C4-2B (cell line): ENCODE results near the gene SUMF1.

ENCODE experiments used
- ZFX ChIP-seq: fragments of 450-650 bp; IDR thresholded peaks from 2 replicates; pipeline ENCODE4 v1.6.1; 2017
- TF ChIP-seq, protein P1 (sequence below): fragments of 450-650 bp; conservative IDR thresholded peaks from 2 replicates; pipeline ENCODE4 v1.5.1; 2017; ENCODE audit warnings: mild to moderate bottlenecking

- TF ChIP-seq, protein P1, sequence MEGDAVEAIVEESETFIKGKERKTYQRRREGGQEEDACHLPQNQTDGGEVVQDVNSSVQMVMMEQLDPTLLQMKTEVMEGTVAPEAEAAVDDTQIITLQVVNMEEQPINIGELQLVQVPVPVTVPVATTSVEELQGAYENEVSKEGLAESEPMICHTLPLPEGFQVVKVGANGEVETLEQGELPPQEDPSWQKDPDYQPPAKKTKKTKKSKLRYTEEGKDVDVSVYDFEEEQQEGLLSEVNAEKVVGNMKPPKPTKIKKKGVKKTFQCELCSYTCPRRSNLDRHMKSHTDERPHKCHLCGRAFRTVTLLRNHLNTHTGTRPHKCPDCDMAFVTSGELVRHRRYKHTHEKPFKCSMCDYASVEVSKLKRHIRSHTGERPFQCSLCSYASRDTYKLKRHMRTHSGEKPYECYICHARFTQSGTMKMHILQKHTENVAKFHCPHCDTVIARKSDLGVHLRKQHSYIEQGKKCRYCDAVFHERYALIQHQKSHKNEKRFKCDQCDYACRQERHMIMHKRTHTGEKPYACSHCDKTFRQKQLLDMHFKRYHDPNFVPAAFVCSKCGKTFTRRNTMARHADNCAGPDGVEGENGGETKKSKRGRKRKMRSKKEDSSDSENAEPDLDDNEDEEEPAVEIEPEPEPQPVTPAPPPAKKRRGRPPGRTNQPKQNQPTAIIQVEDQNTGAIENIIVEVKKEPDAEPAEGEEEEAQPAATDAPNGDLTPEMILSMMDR: no peak
- no peak for TF ChIP-seq ZFX
These were observed 45.9 kb downstream of the SUMF1 start for GRCh38 chr3:4421121-4421520.
